Lung (tissue), 12 donors: ENCODE results near the gene PDP2. TPM values are rescaled to one million over a fixed set of nuclear protein-coding genes. Genes with fewer than 3 reads are reported as not detected.

Experiments used
- ATAC-seq: fragments of 200-7000 bp; cut with Tn5 transposase; one replicate; pipeline ENCODE4 v1.9.1; 2020; ENCODE audit warnings: moderate number of reproducible peaks; ENCODE audit not compliant: insufficient read depth, low FRiP score
- DNase-seq, 3 donors: peaks; one replicate each; pipeline ENCODE4 v3.0.0-alpha.2; 2013 to 2017
- H3K27ac ChIP-seq, 2 donors: one replicate each; pipeline ENCODE4 v1.5.1; 2013; ENCODE audit warnings: mild to moderate bottlenecking in 2 of 2, moderate library complexity in 2 of 2, control low read depth in 1 of 2, inconsistent platforms in 1 of 2, low read depth in 1 of 2, low read length in 1 of 2
- H3K27me3 ChIP-seq, 3 donors: one replicate each; pipeline ENCODE4 v1.5.1; 2013; ENCODE audit warnings: low read length in 2 of 3; ENCODE audit not compliant: control insufficient read depth in 3 of 3, insufficient read depth in 3 of 3
- H3K36me3 ChIP-seq, 4 donors: one replicate each; pipeline ENCODE4 v1.5.1; 2013; ENCODE audit warnings: low read length in 4 of 4, mild to moderate bottlenecking in 1 of 4, moderate library complexity in 1 of 4; ENCODE audit not compliant: control insufficient read depth in 4 of 4, insufficient read depth in 4 of 4
- H3K4me1 ChIP-seq, 5 donors: one replicate each; pipeline ENCODE4 v1.5.1; 2013; ENCODE audit warnings: low read length in 5 of 5, mild to moderate bottlenecking in 2 of 5, moderate library complexity in 1 of 5; ENCODE audit not compliant: control insufficient read depth in 5 of 5, insufficient read depth in 5 of 5
- H3K4me3 ChIP-seq: one replicate; pipeline ENCODE4 v1.5.1; 2013; ENCODE audit warnings: mild to moderate bottlenecking, control low read depth, moderate library complexity
- H3K9ac ChIP-seq, 2 donors: one replicate each; pipeline ENCODE4 v1.5.1; 2013; ENCODE audit warnings: low read length in 2 of 2, control low read depth in 1 of 2; ENCODE audit not compliant: insufficient read depth in 1 of 2
- H3K9me3 ChIP-seq, 4 donors: one replicate each; pipeline ENCODE4 v1.5.1; 2013; ENCODE audit warnings: low read length in 3 of 4, mild to moderate bottlenecking in 1 of 4, moderate library complexity in 1 of 4; ENCODE audit not compliant: control insufficient read depth in 4 of 4, insufficient read depth in 3 of 4
- WGBS, 2 donors: extraction: QIAGEN DNeasy Blood & Tissue Kit; methylation state at CpG; one replicate each; pipeline ENCODE4 v1.1.7; 2013; 5-methylcytosine and 5-hydroxymethylcytosine counted together
- polyA plus RNA-seq, 2 donors: library from polyadenylated mRNA; stranded (reverse); fragments of 200-250 nt; gene quantifications; one replicate each; pipeline ENCODE4 v1.2.1, GENCODE V29; 2013
- total RNA-seq, 2 donors: library from RNA; depleted of rRNA in 1 of 2; stranded (reverse); fragments of >200 nt in 1 of 2; gene quantifications; one replicate each; pipeline ENCODE4 v1.2.1, GENCODE V29; 2014 to 2021
- TF ChIP-seq, protein P1 (sequence below): IDR thresholded peaks from 2 replicates; pipeline ENCODE4 v1.5.1; 2012; ENCODE audit warnings: mild to moderate bottlenecking; ENCODE audit errors: control extremely low read depth, extremely low read depth
- donor health status: control.
- donor health status: control.
- donor health status: Bipolar disorder and iron deficiency.
- donor health status: healthy.
- donor health status: DM: yes; HTN: yes; CAD: no.

PDP2 gene
- total and polyA plus RNA-seq, 4 donors: 4.5 to 23.0 (median 13.1) TPM

DNA sequence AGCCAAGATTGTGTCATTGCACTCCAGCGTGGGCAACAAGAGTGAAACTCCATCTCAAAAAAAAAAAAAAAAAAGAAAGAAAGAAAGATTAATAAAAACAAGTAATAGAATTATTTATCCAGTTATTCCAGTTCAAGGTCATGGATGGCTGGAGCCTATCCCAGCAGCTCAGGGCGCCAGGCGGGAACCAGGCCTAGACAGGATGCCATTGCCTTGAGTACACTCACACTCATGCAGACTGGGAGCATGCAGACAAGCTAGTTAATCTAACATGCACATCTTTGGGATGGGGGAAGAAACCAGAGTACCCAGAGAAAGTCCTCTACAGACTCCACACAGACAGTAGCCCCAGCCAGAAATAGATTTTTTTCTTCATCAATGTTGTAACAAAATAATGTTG lies 17.9 kb downstream of the PDP2 start:
- 77 to 82% methylated on average over 3 of the region's 3 CpGs for WGBS, 2 donors
- Histone ChIP-seq H3K4me1 (peaks cover 0 to 38% (median 18%) of the 10 kb centered on the region in 5 donors), H3K9me3 (no peaks in the 10 kb centered on the region), H3K36me3 (no peaks in the 10 kb centered on the region), H3K9ac (no peak overlapping the region), H3K27ac (peak overlapping the region in 1 of 2 donors; percentile 38), H3K27me3 (no peaks in the 10 kb centered on the region), H3K4me3 (no peak overlapping the region)
- TF ChIP-seq, protein P1, sequence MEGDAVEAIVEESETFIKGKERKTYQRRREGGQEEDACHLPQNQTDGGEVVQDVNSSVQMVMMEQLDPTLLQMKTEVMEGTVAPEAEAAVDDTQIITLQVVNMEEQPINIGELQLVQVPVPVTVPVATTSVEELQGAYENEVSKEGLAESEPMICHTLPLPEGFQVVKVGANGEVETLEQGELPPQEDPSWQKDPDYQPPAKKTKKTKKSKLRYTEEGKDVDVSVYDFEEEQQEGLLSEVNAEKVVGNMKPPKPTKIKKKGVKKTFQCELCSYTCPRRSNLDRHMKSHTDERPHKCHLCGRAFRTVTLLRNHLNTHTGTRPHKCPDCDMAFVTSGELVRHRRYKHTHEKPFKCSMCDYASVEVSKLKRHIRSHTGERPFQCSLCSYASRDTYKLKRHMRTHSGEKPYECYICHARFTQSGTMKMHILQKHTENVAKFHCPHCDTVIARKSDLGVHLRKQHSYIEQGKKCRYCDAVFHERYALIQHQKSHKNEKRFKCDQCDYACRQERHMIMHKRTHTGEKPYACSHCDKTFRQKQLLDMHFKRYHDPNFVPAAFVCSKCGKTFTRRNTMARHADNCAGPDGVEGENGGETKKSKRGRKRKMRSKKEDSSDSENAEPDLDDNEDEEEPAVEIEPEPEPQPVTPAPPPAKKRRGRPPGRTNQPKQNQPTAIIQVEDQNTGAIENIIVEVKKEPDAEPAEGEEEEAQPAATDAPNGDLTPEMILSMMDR: no peak
- DNase-seq (no peak), ATAC-seq (no peak)

DNA sequence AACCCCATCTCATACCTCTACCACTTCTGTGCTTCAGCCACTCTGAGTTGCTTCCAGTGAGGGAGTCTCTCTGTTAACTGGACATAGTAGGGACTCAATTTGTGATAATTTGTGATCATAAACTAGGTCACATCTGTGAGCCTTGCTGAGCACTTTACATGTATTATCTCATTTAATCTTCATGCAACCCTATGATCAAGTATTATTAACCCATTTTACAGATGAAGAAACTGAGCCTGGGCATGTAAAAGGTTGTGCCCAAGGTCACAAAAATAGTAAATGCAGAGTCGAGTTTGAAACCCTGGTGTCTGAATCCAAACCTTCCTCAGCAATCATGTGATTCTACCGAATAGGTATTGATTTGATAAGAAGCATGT lies 18.6 kb downstream of the PDP2 start:
- Histone ChIP-seq H3K9ac (peak overlapping the region in 1 of 2 donors; percentile 67), H3K9me3 (no peaks in the 10 kb centered on the region), H3K27me3 (no peaks in the 10 kb centered on the region), H3K4me1 (peaks cover 0 to 45% (median 20%) of the 10 kb centered on the region in 5 donors), H3K36me3 (no peaks in the 10 kb centered on the region), H3K27ac (peak overlapping the region; percentile 81 to 89), H3K4me3 (no peak overlapping the region)
- TF ChIP-seq, protein P1: no peak
- no peak for ATAC-seq
- 87 to 90% methylated on average over 2 of the region's 2 CpGs for WGBS, 2 donors
- DNase-seq: no peak

DNA sequence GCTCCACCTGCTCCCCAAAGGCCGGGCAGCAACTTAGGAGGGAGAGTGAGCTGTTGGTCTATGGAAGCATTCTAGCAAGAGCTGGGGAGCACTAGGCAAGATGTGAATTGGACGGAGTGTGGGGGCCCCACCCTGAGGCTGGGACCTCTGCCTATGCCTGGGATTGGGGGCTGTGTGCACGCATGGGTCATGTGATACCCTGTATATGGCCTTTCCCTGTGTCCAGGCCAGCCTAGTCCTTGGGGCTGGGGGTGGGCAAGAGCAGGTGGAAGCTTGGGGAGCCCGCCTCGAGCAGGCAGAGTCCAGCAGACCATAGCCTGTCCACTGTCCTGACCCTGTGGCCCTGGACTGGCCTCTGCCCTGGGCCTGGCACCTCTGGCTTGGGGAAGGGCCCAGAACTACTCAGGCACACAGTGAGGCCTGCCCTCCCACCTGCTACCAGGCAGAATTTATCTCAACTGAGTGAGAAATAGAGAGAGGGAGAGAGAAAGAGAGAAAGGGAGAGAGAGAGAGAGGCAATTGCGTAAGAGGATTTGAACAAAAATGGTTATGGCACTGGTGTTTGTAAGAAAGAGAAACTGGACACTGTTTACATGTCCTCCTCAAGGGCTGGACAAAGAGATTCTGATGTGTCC lies 19.1 kb downstream of the PDP2 start:
- Histone ChIP-seq H3K9me3 (no peaks in the 10 kb centered on the region), H3K27ac (peak overlapping the region; percentile 81 to 89), H3K27me3 (no peaks in the 10 kb centered on the region), H3K36me3 (no peaks in the 10 kb centered on the region), H3K4me1 (peaks cover 0 to 50% (median 23%) of the 10 kb centered on the region in 5 donors), H3K9ac (peak overlapping the region in 1 of 2 donors; percentile 67), H3K4me3 (no peak overlapping the region)
- DNase-seq (peak; percentile 11 to 86 (median 36)), ATAC-seq (no peak)
- TF ChIP-seq, protein P1: no peak
- WGBS, 2 donors: 83 to 87% methylated on average over 6 of the region's 6 CpGs
